NCI-H446 treated with DMSO at 0.1 percent for 48 hours (cell line): ENCODE results near the gene GAREM2.

ENCODE experiments used
- DNase-seq: peaks from one replicate; lab custom pipeline; 2025; lab: John Stamatoyannopoulos, UW

Gene GAREM2

DNA sequence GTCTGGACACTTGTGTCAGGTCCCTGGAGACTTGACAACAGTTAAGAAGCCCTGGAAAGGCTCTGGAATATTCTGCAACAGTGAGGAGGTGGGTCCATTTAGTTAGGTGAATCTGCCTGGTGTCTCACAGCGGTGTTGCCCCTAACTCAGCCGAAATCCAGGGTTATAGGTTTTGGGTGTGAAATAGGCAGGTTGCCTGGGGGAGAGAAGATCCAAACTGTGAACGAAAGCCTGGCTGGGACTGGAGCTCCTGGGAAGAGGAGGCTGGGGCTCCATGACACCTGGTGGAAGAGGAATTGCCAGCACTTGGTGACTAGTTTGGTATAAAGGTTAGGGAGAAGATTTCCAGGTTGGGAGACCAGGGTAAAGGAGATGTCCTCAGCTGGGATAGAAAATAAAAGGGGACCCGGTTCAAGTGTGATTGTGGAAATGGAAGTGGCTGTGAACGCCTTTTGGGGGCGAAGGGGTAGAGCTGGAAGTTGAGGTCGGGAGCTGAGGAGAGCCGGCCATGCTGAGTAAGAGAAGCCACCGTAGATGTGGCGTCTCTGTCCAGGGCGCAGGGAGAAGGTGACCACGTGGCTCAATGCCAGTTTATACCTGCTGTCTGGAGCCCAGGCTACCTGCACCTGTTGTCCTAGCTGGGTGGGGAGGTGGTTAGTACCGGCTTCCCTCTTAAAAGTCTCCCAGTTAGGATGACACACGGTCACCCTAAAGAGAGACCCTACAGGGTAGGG lies 3.0 kb upstream of the GAREM2 start:
- DNase-seq, result no peak

DNA sequence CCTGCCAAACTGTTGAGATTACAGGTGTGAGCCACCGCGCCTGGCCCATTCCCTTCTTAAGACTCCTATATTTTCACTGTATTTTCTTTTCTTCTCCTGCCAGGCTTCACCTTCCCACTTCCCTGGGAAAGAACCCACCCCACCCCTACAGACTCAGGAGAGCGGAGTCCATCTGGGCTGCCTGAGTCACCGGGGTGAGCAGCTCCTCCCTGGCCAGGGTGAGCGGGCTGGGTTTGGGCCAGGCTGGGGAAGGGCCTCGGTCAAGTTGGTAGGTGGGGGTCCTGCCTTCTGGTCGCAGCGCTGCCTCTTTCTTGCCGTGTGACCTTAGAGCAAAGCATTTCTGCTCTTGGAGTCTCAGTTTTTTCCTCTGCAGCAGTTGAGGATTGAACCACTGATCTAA lies 2.1 kb upstream of the GAREM2 start:
- no peak for DNase-seq

DNA sequence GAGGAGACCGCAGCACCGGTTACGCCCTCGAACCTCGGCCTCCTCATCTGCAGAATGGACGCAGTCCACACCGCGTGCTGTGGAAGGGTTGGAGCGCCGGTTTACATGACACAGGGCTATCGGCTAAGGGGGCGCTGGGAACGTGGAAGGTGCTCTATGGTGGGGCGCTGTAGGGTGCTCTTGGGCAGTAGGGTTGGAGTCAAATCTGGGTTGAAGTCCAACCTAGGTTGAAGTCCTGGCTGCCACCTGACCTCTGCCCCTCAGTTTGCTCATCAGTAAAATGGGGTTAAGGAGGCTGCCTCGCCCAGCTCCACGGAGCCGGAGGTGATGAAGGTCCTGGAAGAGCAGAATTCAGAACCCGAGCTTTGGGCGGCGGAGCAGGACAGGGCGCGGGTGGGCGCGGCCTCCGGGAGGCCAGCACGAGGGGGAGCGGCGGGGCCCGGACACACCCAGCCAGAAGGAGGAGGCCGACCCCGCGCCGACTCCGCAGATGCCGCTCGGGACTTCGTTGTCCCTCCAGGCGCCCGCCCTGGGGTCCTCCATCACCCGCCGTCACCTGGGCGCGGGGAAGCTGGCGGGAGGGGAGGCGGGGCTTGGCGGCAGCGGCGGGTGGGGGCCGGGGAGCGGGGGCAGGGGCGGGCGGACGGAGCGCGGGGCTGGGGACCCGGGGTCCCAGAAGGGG lies 558 bp upstream of the GAREM2 start:
- DNase-seq, result no peak

DNA sequence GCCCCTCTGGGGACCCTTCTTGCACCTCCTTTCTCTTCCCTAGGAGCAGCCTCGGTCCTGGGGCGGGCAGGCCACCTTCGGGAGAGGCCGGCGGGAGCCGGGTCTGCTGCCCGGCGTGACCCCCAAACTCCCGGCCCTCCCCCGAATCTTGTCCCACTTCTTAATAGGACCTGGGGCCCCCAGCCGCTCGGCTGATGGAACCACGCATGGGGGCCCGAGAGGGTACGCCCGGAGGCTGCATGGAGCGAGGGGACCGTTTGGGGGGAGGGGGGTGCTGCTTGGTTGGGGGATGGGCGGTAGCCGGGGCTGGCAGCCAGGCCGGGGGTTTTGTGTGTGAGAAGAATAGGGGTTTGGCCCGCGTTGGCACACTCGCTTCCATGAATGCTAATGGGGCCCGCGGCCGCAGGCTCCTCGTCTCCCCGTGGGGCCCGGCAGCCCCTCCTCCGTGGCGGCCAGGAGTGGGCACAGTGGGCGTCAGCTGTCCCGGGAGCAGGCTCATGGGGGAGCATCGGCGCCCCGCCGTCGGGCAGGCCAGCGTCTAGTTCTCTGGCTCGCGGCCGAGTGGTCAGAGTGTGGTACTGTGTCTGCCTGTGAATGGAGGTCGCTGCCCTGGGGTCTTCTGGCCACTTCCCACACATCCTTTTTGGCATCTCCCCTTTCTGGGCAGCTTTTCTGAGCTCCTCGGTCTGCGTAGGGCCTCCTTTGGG lies 1.0 kb downstream of the GAREM2 start:
- DNase-seq, result no peak

DNA sequence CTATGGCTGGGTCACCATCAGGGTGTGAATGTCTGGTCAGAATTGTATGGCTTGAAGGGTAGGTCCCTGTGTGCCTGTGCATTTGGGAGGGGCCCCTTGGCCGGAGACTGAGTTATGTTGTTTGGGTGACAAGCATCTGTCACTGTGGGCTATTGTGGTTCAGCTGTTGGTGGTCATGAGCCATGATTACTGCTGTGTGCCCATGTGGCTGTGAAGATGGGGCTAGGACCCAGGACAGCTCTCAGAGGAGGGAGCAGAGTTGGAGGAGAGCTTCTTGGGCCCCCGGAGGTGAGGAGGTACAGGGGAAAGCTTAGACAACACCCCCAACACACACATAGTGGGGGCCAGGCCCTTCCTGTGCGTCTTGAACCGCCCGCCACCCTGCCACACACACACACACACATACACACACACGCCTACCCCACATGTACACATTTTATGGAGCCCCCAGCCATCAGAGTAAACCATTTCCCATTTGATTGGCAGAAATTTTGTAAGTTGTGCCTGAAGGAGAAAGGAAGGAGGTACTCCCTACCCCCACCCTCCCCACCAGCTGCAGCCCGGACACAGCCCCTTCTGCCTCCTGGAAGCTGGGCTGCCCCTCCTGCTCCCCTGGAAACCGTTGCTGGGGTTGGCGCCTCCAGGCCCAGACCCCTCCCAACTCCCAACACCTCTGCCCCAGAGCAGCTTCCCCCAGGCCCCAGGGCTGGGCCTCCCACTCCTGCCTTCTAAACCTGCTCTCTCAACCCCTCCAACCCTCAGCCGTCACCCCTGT lies 2.0 kb downstream of the GAREM2 start:
- no peak for DNase-seq

DNA sequence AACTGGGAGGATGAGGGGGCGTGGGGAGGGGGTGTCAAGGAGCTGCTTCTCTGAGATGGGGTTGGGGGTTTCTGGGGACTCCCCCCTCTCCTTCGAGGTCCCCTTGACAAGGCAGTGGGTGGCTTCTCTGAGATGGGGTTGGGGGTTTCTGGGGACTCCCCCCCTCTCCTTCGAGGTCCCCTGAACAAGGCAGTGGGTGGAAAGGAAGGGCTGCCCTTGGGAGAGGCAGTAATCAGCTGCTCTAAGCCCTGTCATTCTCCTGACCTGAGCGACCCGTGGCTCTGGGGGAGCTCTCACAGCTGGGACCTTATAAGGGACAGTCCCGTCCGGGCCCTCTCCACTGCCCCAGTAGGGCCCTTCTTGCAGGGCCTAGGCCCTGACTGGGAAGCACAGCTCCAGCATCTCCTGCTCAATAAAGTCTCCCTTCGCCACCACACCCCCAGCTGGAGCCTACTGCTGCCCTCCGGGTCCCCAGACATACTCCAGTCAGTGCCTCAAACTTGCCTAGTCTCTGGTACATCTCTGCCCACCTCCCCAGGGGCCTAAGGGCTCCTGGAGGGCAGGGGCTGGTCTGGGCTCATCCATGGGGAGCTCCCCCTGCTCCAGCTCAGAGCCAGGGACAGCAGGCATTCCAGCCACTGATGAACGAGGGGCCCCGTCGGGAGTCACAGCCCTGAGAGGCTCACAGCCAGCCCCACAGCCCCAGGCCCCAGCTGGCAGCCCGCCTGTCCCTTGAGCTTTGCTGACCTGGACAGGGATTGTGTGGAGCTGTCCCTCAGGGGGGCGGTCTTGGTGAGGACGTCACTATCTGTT lies 2.8 kb downstream of the GAREM2 start:
- DNase-seq, result no peak

DNA sequence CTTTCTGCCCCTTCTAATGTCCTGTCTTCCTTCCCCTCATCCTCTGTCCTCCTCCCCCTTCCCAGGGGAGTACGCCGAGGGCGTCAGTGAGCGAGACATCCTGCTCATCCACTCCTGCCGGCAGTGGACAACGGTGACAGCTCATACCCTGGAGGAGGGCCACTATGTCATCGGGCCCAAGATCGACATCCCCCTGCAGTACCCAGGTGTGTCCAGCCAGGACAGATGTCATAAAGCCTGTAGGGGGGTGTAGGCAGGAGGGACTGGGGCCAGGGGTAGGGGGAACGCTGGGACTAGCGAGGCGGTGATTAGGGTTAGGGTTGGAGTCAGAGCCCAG lies 3.4 kb downstream of the GAREM2 start:
- no peak for DNase-seq

DNA sequence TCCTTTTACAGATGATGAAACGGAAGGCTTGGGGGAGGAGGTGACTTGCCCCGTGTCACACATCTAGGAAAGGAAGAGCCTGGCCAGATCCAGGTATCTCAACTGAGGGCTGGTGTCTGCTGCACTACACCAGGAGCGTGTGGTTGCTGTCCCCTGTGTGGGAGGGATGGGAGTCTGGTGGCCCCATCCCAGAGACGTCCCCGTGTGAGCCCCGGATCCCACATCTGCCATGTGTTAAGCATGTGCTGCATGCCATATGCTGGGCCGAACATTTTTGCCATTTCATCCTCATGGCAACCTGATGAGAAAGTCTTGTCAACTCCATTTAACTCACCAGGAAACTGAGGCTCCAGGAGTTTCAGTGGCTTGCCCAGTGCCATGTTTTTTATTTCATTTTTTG lies 4.2 kb downstream of the GAREM2 start:
- DNase-seq, result no peak

DNA sequence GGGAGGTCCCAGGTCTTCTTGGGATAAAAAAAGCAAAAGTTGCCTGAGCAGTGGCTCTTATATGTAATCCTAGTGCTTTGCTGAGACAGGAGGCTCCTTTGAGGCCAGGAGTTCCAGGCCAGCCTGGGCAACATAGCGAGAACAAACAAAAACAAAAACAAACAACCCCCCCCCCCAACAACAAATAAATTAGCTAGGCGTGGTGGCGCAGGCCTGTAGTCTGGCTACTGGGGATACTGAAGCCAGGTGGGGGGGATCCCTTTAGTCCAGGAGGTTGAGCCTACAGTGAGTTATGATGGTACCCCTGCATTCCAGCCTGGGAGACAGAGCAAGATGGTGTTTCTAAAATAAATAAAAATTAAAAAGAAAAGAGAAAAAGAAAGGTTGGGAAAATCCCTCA lies 5.4 kb downstream of the GAREM2 start:
- DNase-seq, result no peak

DNA sequence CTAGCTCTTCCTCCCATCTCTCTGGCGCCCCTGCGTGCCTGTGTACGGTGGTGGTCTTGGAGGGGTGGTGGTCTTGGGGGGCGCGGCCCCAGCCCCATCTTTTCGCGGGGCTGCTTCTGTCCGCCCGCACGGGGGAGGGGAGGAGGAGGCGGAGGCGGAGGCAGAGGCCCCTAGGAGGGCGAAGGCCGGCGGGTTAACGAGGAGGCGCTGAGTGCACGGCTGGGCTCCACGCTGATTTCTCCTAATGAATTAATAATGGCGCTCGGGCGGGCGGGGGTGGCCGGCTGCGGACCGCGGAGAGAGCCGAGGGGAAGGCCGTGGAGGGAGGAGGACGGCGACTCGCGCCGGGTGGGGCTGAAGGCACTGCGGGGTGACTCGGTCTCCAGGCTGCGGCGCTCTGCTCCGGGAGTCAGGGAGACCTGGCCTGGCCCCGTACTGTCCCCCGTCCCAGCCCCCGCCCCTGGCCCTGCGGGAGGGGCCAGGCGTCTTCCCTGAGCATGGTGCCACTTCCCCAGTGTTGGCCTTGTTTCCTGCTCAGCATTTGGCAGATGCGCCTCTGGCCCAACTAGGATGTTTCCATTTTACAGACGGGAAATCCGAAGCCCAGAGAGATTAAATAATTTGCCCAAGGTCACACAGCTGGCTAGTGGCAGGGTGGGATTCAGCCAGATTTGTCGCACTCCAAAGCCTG lies 6.0 kb downstream of the GAREM2 start:
- no peak for DNase-seq

DNA sequence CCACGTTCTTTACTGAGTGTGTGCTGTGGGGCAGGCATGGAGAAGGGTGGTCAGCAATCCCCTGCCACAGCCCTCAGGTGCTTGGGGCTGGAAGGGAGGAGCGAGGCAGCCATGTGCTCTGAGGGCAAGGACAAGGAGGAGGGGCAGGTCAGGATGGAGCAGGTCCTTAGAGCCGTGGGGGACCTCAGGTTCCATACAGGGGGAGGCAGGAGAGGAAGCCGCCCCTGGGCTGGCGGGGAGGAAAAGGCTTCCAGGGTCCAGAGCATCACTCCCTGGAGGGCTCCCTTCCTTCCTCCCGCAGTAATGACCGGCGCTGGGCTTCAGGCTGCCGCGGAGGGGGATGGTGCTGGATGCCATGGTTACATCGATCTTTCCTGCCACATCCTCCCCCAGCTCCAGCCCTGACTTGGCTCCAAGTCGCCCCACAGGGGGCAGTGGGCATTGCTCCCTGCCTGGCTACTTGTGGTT lies 6.6 kb downstream of the GAREM2 start:
- no peak for DNase-seq

DNA sequence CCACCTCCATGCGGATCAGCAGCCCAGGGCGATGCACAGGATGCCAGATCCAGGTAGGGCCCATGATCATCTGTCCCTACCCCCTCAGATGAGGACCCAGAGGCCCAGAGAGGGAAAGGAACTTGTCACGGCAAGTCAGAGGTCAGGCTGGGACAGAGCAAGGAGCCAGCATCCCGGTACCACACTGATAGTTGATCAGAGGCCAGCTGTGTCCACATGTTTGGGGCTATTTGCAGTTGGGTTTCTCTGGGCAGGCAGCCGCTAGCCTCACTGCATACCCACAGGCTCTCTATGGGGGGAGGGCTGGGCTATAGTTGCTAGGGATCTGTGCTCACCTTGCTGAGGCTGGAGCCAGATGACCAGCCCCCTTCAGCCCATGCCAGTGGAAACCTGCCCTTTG lies 9.6 kb downstream of the GAREM2 start:
- no peak for DNase-seq

DNA sequence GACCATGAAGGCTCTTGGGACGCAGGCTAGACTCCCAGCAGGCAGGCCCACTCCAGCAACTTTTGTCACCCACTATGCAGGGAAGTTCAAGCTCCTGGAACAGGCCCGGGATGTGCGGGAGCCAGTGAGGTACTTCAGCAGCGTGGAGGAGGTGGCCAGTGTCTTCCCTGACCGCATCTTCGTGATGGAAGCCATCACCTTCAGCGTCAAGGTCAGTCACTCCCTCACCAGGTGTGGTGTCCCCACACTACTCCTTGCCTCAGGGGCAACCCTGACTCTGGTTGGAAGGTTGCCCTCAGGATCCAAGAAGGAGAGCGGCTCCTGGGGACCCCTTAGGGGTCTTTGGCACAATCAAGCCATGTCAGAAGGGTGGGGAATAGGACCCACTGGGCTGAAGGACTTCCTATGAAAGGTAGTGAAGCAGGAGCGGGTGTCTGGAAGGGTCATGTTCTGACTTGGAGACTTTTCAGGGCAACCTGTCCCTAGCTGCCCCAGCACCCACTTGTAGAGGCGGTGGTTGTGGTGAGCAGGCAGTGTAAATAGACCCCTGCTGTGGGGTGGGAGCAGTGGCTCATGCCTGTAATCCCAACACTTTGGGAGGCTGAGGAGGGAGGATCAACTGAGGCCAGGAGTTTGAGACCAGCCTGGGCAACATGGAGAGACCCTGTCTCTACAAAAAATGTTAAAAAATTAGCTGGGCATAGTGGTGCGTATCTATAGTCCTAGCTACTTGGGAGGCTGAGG lies 10.2 kb downstream of the GAREM2 start:
- DNase-seq, result no peak

DNA sequence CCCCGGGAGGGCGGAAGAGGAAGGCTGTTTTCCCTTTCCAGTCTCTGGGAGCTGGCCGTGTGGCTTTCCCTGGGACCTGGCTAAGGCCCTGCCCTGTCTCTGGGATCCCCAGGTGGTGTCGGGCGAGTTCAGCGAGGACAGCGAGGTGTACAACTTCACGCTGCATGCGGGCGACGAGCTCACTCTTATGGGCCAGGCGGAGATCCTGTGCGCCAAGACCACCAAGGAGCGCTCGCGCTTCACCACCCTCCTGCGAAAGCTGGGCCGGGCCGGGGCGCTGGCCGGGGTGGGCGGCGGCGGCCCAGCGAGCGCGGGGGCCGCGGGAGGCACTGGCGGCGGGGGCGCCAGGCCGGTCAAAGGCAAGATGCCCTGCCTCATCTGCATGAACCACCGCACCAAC lies 11.2 kb downstream of the GAREM2 start:
- no peak for DNase-seq

DNA sequence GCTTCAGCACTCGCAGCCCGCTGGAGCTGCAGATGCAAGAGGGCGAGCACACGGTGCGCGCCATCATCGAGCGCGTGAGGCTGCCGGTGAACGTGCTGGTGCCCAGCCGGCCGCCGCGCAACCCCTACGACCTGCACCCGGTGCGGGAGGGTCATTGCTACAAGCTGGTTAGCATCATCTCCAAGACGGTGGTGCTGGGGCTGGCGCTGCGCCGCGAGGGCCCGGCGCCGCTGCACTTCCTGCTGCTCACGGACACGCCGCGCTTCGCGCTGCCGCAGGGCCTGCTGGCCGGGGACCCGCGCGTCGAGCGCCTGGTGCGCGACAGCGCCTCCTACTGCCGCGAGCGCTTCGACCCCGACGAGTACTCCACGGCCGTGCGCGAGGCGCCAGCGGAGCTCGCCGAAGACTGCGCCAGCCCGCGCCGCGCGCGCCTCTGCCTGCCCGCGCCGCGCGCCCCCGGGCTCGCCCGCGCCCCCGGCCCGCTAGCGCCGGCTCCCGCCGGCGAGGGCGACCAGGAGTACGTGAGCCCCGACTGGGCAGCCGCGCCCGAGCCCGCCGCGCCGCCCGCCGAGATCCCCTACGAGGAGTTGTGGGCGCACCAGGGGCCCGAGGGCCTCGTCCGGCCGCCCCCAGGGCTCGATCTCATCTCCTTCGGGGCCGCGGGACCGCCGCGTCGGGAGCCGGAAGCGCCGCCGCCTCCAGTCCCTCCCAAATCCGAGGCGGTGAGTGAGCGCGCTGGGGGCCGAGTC lies 11.8 kb downstream of the GAREM2 start:
- DNase-seq, result no peak

DNA sequence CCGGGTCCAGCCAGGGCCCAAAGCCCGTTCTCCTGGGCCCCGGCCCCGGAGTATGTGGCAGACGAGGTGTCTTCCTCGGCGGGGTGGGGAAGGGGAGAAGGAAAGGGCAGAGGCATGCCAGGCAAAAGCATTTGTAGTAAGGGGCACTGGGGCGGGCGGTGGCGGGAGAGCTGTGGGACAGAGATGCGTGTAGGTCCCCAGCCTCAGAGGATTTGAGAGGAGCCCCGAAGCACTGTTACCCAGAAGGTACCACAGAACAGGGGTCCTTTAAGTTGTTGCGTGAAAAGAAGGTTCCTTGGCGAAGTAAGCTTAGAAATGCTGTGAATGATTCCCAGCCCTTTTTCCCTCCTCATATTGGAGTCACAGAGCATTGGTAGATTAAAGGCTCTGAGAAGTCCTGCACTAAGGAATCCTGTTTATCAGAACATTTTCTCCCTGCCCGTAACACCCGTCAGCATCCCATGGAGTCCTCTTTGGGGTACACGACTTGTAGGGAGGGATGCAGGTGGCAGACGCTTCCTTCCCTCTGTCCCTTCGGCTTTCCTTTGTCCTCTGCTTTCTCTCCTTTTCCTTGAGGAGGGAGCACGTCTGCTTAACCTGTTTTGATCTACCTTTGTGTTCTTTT lies 12.5 kb downstream of the GAREM2 start:
- no peak for DNase-seq

DNA sequence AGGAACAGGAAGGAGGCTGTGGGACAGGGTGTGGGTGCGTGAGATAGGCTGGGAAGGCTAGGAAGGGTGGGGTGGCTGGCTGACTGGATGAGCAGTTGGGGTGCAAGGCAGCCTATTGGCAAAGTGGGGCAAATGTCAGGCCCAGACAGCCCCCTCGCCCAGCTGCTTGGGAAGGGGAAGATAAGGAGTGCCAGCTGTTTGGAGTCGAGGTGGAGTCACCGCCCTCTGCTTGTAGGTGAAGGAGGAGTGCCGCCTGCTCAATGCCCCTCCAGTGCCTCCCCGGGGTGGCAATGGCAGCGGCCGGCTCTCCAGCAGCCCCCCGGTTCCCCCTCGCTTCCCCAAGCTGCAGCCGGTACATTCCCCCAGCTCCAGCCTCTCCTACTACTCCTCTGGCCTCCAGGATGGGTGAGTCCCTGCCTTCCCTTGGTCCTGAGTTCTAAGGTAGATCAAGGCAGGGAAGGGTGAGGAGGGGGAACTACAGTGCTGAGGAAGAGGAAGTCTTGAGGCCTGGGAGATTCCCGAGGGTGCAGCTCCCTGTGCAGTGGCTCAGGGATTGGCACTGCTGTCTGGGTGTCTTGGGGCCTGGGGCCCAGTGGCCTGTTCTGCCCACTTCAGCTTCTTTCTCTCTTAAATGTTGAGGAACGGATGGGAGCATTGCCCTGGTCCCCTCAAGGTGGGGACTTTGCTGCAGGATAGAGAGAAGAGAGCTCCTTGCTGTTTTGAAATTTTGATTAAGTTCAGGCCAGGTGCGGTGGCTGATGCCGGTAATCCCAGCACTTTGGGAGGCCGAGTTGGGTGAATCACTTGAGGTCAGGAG lies 13.3 kb downstream of the GAREM2 start:
- no peak for DNase-seq

DNA sequence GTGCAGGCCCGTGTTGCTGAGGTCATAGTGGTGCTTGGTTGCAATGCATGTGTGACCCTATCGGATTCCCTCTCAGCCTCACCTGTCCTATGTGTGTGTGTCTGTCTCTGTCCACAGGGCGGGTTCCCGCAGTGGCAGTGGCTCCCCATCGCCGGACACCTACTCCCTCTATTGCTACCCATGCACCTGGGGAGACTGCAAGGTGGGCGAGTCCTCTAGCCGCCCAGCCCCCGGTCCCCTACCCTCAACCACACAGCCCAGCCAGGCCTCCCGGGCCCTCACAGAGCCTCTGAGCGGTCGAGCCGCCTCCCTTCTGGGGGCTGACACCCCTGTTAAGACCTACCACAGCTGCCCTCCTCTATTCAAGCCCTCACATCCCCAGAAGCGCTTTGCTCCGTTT lies 14.2 kb downstream of the GAREM2 start:
- DNase-seq, result no peak
